GM19463 (cell line): ENCODE data around the gene GPR87.

Source experiments
- ATAC-seq: cut with Tn5 transposase; IDR thresholded peaks from one replicate; pipeline ENCODE4 v1.9.1; 2021; ENCODE audit warnings: mild to moderate bottlenecking, moderate library complexity; ENCODE audit not compliant: unreplicated experiment

Gene GPR87, protein sequence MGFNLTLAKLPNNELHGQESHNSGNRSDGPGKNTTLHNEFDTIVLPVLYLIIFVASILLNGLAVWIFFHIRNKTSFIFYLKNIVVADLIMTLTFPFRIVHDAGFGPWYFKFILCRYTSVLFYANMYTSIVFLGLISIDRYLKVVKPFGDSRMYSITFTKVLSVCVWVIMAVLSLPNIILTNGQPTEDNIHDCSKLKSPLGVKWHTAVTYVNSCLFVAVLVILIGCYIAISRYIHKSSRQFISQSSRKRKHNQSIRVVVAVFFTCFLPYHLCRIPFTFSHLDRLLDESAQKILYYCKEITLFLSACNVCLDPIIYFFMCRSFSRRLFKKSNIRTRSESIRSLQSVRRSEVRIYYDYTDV

GRCh38 chr3:151316267-151316991, at the start of gene GPR87:
TSS of gene GPR87 (minus strand) at chr3:151316820. CDS start at chr3:151300100, 16,720 bp downstream.
- peak; percentile 75 for ATAC-seq

DNA sequence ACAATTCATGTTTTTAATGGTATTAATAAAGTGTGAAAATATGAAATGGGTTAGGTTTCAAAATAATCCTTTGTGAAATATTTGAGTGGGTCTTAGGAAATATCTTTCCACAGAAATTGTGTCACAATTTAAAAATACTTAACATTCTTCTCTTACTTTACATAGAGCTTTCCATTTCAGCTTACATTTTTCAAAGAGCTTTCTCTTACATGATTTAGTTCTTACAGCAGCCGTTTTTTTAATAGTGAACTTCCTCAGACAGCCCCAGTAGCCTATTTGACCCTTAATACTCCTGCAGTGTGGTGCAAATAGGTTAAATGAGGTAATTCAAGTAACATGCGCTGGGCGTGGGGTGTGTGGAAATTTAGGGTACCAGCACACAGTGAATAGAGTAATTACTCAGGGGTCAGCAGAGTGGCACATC, 46.1 kb upstream of the GPR87 start:
- ATAC-seq, result no peak

DNA sequence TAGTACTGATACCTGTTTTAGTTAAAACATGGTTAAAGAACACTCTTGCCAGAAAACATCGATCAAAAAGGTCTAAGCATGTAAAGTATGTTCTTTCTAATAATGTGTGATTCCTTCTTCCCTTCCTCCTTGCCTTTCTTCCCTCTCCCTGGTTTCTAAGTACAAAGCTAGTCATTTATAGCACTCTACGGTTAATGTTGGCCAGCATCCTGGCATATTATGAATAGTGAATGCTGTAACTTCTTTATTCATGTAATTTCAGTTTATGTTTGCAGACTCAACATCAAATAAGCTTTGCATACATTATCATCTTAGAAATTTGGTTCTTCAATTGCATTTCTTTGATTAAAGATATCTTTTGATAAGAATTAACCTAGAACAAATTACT, 40.8 kb upstream of the GPR87 start:
- ATAC-seq, result no peak

DNA sequence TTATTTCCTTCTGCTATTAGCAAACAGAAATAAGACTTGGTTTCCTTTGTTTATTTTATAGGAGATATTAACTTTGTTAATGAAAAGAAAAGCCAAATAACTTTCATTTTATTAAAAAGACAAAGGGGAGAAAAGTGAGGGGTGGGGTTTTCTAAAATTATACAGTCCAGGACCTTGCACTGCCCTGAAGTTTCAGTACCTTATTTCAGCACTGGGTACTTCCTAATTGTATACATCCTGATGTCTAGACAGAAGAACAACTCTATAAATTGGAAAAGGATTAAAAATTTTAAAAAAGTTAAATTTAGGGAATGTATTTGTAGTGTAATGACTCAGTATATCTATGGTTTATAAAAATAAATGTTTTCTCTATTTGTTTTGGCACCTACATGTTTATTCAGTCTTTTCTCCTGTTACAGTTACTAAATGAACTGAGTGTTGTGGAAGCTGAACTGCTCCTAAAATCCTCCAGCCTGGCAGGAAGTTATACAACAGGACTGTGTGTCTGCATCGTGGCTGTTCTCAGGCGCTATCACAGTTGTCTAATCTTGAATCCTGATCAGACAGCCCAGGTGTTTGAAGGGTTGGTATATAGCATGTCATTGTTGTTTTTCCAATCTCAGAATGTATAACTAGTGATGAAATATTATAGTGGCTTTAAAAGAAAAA, 40.3 kb upstream of the GPR87 start:
- ATAC-seq, result no peak

- peak; percentile 9 for ATAC-seq
These were observed 35.0 kb upstream of the GPR87 start for GRCh38 chr3:151351648-151352047.

GRCh38 chr3:151351219-151351618, 34.6 kb upstream of the GPR87 start:
- ATAC-seq, result peak; percentile 87

DNA sequence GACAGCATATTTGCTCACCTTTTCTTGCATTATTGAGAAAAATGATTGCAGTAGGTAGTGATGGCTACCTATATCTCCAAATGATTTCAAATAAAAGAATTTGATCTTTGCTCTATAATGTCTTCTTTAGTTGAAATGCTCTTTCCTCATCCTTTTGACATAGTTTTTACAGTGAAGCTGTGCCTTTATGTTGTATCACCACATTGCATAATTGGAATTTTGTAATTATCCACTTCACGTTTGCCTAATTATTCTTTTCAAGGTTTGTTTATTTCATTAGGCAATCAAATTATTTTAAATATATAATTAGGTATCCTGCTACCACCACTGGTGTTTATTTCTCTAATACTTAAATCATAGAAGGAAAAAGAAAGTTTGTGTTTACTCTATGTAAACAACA, 34.0 kb upstream of the GPR87 start:
- ATAC-seq, result no peak

- ATAC-seq, result no peak
These were observed 30.8 kb upstream of the GPR87 start for GRCh38 chr3:151347432-151347831.

GRCh38 chr3:151346292-151346691, 29.7 kb upstream of the GPR87 start:
- no peak for ATAC-seq

DNA sequence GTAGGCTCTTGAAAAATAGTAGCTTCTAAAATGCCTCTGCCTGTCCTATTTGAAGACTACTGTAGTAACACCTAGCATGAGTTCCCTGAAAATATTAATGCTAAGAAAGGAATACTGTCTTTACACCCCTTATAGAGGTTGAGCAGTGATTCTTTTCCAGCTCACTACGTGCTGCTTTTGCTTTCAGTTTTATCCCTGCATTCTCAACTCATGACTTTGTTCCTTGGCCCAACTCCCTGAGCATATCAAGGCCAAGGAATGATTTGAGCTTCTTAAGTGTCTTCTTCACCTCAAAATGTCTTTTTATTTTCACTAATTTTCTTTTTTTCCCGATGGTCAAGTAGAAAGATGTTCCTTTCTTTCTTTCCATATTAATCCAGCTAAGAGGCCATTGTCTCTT, 29.2 kb upstream of the GPR87 start:
- ATAC-seq, result no peak

- ATAC-seq, result no peak
These were observed 15.1 kb upstream of the GPR87 start for GRCh38 chr3:151331696-151332095.

- ATAC-seq, result no peak
These were observed 14.3 kb upstream of the GPR87 start for GRCh38 chr3:151330899-151331298.

DNA sequence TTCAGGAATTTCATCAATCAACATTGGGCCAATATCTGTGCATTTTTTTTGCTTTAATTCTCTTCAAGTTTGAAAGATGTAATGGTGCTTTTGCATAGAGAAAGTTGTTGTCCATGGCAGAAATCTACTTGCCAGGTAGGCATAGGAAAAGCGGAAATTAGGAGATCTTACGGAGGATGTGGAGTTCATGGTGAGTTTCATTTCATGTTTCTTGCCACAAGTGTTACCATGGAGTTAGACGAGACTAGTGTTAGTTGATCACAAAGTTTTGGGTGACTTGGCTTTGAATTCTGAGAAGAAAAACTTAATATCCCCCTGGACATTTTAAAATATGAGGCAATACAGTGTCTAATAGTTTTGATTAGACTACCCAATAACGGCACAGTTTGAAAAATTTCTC, 13.8 kb upstream of the GPR87 start:
- no peak for ATAC-seq

- ATAC-seq, result no peak
These were observed 12.7 kb upstream of the GPR87 start, which contains the start of gene P2RY13 for GRCh38 chr3:151329363-151329762. TSS of gene P2RY13 (minus strand) at chr3:151329549. CDS start at chr3:151329528, 21 bp downstream.

- peak; percentile 41 for ATAC-seq
These were observed 11.8 kb upstream of the GPR87 start for GRCh38 chr3:151328298-151328995.

DNA sequence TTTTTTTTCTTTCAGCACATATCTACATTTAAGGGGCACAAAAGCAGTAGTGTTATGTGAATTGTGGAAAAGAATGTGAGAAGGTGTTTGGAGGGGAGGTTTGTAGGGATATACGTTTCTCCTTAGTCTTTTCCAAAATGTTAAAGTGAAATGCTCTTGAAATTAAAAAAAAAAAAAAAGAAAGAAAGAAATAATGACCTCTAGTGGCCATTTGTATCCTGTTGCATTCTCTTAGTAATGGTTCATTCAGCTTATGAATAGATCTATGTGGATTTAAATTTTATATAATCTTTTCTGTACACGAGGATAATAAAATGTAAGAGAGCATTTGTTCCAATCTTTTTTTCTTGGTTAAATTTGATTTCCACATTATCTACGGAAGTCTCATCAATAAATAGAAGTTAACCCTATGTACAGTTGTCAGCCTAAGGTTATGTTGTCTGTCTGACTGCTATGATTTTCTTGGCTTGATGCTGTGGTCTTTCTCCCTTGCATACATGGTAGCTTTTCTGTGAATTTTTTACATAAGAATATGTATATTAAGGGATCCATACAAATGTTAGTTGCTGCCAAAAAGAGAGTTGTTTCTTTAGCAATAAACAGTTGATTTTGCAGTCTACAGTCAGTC, 11.1 kb upstream of the GPR87 start:
- ATAC-seq, result no peak

GRCh38 chr3:151322511-151322910, 5.9 kb upstream of the GPR87 start:
- ATAC-seq, result no peak

- ATAC-seq, result no peak
These were observed 4.9 kb upstream of the GPR87 start for GRCh38 chr3:151321526-151321925.

DNA sequence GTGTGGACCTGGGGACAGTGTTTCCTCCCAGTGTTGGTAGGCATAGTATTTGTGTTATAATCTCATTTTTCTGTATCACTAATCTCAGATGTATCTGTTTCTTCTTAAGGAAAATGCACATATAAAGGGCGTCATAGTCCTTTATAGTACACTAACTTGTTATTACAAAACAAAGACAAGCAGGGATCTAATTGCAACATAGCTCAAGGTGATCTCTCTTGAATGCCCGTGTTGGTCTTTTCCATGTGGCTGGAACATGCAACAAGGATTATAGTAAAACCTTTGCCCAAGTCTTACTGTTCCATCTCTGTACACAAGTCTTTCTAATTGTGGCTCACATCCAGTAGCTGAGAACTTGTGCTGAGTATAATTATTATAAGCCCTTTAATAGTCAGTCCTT, 3.5 kb upstream of the GPR87 start:
- no peak for ATAC-seq

- ATAC-seq, result no peak
These were observed 3.0 kb upstream of the GPR87 start for GRCh38 chr3:151319628-151320027.

- ATAC-seq, result no peak
These were observed 2.4 kb upstream of the GPR87 start for GRCh38 chr3:151318991-151319390.
